Progenitor cell of endocrine pancreas (in vitro differentiated cells): Measurements from ENCODE around the gene TRA2A. TPM values are rescaled to one million over a fixed set of nuclear protein-coding genes. Genes with fewer than 3 reads are reported as not detected.

Experiments used
- DNase-seq: peaks from one replicate; pipeline ENCODE4 v3.0.0; 2021; ENCODE audit warnings: low spot score; ENCODE audit not compliant: unreplicated experiment
- H3K27ac Mint-ChIP-seq: 2 replicates; pipeline ENCODE4 v1.8.0; 2021; ENCODE audit warnings: mild to moderate bottlenecking, moderate library complexity, mixed read lengths
- H3K27me3 Mint-ChIP-seq: 2 replicates; pipeline ENCODE4 v1.8.0; 2021; ENCODE audit warnings: mixed read lengths
- H3K36me3 Mint-ChIP-seq: 2 replicates; pipeline ENCODE4 v1.8.0; 2022; ENCODE audit warnings: mixed read lengths; ENCODE audit not compliant: insufficient read depth
- H3K4me1 Mint-ChIP-seq: 2 replicates; pipeline ENCODE4 v1.8.0; 2021; ENCODE audit warnings: low read depth, mixed read lengths
- H3K4me3 Mint-ChIP-seq: 2 replicates; pipeline ENCODE4 v1.8.0; 2021; ENCODE audit warnings: low read depth, mild to moderate bottlenecking, moderate library complexity, mixed read lengths
- H3K9me3 Mint-ChIP-seq: 2 replicates; pipeline ENCODE4 v1.8.0; 2021; ENCODE audit warnings: low read depth, mixed read lengths
- CTCF ChIP-seq: fragments of 200-600 bp; sonication (generic); IDR thresholded peaks from one replicate; pipeline ENCODE4 v1.5.0; 2021; ENCODE audit warnings: antibody characterized with exemption, mild to moderate bottlenecking; ENCODE audit not compliant: unreplicated experiment
- total RNA-seq: library from RNA; stranded (reverse); gene quantifications from 2 replicates; pipeline ENCODE4 v1.2.1, GENCODE V29; 2021

The TRA2A gene
- total RNA-seq, 1 donor from 2014 or later, result 216 TPM

DNA sequence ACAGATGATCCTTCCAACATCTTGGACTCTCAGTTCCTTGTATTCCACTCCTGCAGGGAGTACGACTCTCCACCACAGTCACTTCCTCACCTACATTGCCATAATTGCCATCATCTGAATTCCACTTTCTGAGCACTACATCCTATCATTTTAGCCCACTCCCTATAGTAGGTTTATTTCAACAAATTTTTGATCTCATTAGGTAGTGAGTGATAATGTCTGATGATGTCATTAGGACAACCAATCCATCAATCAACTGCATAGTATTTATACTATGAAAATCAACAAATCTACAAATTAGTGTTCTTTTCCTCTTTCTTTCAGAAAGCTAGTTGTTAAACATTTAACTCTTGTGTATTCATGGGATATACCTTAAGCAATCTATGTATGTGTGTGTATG lies 13.7 kb upstream of the TRA2A start:
- no peak for TF ChIP-seq CTCF
- Mint-ChIP-seq H3K4me3 (no peak overlapping the region), H3K4me1 (peaks cover 5% of the 10 kb centered on the region), H3K27ac (no peak overlapping the region), H3K9me3 (no peaks in the 10 kb centered on the region), H3K36me3 (no peaks in the 10 kb centered on the region), H3K27me3 (no peaks in the 10 kb centered on the region)
- no peak for DNase-seq

DNA sequence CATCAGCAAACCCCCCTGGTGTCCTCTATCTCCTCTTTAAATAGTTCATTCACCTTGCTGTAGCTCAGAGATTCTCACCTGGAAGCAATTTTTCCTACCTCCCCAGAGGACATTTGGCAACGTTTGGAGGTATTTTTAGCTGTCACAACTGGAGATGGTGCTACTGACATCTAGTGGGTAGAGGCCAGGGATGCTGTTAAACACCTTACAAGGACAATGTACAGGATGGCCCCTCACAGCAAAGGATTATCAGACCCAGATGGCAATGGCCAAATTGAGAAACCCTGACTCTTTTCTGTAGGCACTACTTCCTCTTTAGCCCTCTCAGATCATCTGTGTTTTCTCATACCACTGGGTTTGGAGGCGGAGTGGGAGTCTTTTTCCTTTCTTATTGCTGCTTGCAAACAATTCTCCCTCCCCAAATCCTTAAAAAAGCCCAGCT lies 13.2 kb upstream of the TRA2A start:
- TF ChIP-seq CTCF, result peak; percentile 28
- H3K4me3 Mint-ChIP-seq, result no peak overlapping the region
- no peaks in the 10 kb centered on the region for H3K27me3 Mint-ChIP-seq
- H3K4me1 Mint-ChIP-seq, result peaks cover 5% of the 10 kb centered on the region
- no peaks in the 10 kb centered on the region for H3K36me3 Mint-ChIP-seq
- no peaks in the 10 kb centered on the region for H3K9me3 Mint-ChIP-seq
- no peak overlapping the region for H3K27ac Mint-ChIP-seq
- DNase-seq, result no peak

DNA sequence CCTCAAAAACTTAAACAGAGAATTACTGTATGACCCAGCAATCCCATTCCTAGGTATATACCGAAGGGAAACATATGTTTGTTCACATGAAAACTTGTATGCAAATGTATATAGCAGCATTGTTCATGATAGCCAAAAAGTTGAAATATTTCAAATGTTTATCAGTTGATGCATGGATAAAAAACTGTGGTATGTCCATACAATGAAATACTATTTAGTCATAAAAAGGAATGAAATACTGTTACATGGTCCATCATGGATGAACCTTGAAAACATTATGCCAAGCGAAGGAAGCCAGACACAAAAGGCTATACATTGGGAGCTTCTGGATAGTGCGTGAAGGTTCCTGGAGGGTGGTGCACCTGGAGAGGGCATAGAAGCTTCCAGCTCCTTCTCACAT lies 11.0 kb upstream of the TRA2A start:
- no peak for TF ChIP-seq CTCF
- H3K27me3 Mint-ChIP-seq, result no peaks in the 10 kb centered on the region
- no peak for DNase-seq
- no peaks in the 10 kb centered on the region for H3K36me3 Mint-ChIP-seq
- no peaks in the 10 kb centered on the region for H3K9me3 Mint-ChIP-seq
- H3K27ac Mint-ChIP-seq, result no peak overlapping the region
- H3K4me3 Mint-ChIP-seq, result no peak overlapping the region
- peaks cover 5% of the 10 kb centered on the region for H3K4me1 Mint-ChIP-seq

- Mint-ChIP-seq H3K27ac (no peak overlapping the region), H3K4me1 (peaks cover under 1% of the 10 kb centered on the region), H3K27me3 (no peaks in the 10 kb centered on the region), H3K36me3 (no peaks in the 10 kb centered on the region), H3K9me3 (no peaks in the 10 kb centered on the region), H3K4me3 (no peak overlapping the region)
- TF ChIP-seq CTCF, result no peak
- no peak for DNase-seq
Observed at GRCh38 chr7:23539494-23539907, 7.7 kb upstream of the TRA2A start.

GRCh38 chr7:23538301-23538700 lies 6.5 kb upstream of the TRA2A start:
- Mint-ChIP-seq H3K27ac (no peak overlapping the region), H3K4me3 (no peak overlapping the region), H3K9me3 (no peaks in the 10 kb centered on the region), H3K36me3 (no peaks in the 10 kb centered on the region), H3K4me1 (no peaks in the 10 kb centered on the region), H3K27me3 (no peaks in the 10 kb centered on the region)
- DNase-seq, result no peak
- no peak for TF ChIP-seq CTCF

DNA sequence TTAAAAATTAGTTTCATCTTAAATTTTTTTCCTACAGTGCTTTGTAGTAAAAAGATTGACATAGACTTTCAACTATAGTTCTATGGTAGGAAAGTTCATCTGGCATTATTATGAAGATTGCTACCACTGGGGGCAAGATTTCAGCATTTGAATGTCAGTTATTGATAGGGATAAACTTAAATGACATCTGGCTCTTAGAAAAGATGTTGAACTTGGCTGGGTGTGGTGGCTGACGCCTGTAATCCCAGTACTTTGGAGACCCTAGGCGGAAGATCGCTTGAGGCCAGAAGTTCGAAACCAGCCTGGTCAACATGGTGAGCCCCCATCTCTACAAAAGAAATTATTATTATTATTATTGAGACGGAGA lies 1.4 kb upstream of the TRA2A start:
- DNase-seq, result no peak
- Mint-ChIP-seq H3K27ac (peak overlapping the region; percentile 93), H3K27me3 (no peaks in the 10 kb centered on the region), H3K36me3 (peaks cover 8% of the 10 kb centered on the region), H3K4me1 (peaks cover 21% of the 10 kb centered on the region), H3K4me3 (peak overlapping the region; percentile 59), H3K9me3 (no peaks in the 10 kb centered on the region)
- TF ChIP-seq CTCF, result no peak
